GM19397 (cell line): ENCODE results near the gene RAB11FIP3.

Experiments used
- ATAC-seq: cut with Tn5 transposase; IDR thresholded peaks from one replicate; pipeline ENCODE4 v1.9.1; 2021; ENCODE audit warnings: mild to moderate bottlenecking, moderate library complexity; ENCODE audit not compliant: unreplicated experiment

Gene RAB11FIP3

DNA sequence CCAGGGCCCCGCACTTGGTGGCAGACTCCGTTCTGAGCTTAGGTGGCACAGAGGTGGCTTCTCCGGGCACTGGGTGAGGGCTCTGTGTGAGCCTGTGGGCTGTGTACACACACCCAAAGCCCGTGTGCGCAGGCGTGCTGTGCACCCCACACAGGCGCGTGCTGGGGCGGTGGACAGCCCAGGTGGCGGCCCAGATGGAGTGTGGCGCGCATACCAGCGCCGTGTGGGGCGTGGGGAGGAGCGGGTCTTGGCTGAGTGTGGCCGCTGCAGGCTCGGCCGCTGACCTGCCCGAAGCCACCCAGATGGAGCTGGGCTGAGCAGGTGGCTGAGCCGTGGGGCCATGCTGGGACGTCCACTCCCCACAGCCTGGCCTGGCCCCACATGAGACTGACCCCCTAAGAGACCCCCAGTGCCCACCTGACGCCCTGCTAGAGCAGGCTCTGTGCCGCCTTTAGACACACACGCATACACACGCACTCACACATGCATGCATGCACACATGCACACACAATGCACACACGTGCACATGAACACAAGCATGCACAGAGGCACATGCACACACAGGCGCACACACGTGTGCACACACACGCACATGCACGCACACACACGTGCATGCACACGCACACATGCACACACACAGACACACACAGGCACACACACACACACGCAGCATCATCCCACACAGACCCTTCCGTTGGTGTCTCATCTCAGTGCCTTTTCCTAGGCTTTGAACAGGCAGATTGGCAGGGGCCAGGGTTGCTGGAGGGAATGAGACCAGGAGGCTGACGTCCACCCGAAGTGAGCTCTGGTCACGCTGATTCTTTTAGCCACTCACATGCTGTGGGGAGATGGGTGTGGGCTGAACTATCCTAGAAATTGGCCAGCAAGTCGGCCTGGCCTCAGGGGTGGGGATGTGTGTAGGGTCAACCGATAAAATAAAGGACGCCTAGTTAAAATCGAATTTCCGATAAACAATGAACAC is 136.8 kb downstream of the RAB11FIP3 start:
- no peak for ATAC-seq

GRCh38 chr16:563072-563644 is 137.7 kb downstream of the RAB11FIP3 start:
- no peak for ATAC-seq

DNA sequence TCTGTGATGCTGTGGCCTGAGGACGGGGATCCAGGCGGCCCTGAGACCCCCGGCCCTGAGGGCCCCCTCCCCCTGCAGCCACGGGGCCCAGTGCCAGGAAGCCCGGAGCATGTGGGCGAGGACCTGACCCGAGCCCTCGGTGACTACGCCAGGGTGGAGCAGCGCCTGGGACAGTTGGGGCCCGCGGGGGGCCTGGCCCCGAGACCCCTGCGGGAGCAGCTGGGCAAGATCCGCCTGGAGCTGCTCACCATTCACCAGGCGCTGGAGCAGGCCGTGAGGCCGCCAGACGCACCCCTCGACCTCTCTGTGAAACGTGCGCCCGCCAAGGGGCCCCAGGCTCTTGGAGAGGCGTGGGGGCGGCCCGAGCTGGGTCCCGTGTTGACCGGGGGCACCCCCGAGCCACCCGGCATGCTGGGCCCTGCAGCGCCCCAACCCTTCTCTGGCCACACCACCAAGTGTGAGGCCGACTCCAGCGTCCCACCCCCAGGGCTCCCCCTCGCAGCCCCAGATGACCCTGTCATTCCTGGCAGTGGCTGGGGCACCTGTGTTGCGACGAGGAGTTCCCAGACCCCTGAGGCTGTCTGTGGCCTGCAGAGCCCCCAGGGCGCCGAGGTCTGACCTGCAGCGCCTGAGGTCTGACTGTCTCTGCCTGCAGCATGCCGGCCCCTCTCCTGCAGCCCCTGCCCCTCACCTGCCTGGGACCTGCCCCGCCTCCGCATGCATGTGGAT is 139.4 kb downstream of the RAB11FIP3 start:
- ATAC-seq, result no peak

DNA sequence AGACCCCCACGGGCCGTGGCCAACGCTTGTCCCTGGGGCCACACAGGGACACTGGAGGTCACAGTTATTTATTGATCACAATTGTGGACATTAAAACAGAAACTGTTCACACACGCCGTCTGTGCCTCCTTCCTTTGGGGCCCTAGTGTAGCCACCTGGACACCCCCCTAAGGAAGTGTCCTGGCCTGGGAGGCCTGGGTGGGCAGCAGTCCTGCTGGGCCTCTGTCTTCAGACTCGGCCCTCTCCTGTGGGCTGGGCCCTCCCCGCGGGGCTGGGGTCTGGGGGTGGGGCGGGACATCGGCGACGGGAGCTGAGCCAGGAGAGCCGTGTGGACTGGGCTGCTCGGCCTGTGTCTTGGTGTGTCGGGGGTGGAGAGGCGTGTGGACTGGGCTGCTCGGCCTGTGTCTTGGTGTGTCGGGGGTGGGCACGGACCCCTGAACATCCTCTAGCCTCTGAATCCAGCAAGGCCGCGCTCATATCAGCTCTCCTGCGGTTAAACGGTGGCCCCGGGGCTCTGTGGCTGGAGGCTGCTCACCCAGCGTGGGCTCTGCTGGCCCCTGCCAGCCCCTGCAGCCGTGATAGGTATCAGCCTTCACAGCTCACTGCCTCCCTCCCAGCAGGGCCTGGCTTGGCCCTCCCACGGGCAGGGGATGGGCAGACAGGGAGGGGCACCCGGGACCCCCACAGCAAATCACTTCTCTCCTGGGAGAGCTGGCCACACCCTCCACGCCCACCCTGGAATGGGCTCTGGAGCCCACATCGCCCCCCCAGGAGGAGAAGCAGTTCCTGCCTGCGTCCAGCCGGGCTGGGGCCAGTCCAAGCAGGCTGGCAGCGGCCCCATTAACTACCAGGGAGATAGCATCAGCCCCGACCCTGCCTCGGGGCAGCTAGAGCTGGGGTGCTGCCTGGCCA is 140.2 kb downstream of the RAB11FIP3 start:
- no peak for ATAC-seq

- no peak for ATAC-seq
Measured at GRCh38 chr16:566475-567372, 141.3 kb downstream of the RAB11FIP3 start, which contains the start of gene NHLRC4. TSS of gene NHLRC4 (plus strand) at chr16:567005. CDS start at chr16:568048, 1,043 bp downstream.

- no peak for ATAC-seq
Measured at GRCh38 chr16:567373-568256, 142.2 kb downstream of the RAB11FIP3 start.

DNA sequence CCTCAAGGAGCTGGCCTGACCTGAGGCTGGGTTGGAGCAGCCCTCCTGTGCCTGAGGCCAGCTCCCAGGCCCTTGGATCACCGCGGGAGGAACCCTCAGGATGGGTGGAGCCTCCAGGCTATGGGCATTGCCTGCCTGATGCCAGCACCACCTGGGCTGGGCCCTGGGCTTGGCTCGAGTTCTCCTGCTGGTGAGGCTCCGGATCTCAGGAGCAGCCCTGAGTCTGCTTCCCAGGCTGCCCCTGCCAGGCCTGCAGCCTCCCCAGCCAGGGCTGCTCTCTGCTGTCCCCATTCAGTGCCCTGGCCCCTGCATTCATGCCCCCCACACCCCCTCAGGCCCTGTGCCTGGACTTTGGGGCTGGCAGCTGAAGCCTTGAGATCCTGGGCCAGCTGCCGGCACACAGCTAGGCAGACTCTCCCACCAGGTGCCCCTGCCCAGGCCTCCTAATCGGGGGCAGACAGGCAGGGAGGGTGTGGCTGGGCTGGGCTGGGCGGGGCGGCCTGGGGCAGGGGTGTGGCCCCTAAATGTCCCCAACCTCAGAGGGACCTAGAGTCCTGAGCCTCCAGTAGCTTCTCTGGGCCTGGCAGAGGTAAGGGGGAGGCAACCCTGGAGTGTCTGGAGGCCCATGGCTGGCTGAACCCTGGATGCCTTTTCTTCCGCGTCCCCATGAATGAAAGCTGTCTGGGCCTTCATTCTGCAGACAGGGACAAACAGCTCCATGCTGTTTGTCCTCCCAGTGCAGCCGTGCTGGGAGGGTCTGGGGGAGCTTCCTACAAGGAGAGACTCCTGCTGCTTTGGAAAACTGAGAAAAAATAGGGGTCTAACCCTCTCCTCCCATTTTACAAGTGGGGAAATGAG is 143.2 kb downstream of the RAB11FIP3 start:
- no peak for ATAC-seq

- ATAC-seq, result no peak
Measured at GRCh38 chr16:569445-570254, 144.2 kb downstream of the RAB11FIP3 start, which contains the start of gene PIGQ. TSS of gene PIGQ (plus strand) at chr16:569968. CDS start at chr16:574075, 4,107 bp downstream.
